HCT116 (cell line): ENCODE results near the gene LIMK2. TPM values are rescaled to one million over a fixed set of nuclear protein-coding genes. Genes with fewer than 3 reads are reported as not detected.

Experiments
- ATAC-seq: fragments of 200-7000 bp; cut with Tn5 transposase; 2 replicates; pipeline ENCODE4 v1.9.1; 2020; ENCODE audit warnings: mild to moderate bottlenecking, moderate library complexity
- BruUV-seq: library from RNA; stranded (reverse); fragments of 400-500 nt; replicated peaks from 2 replicates; lab custom pipeline; 2021; lab: Mats Ljungman, UMichigan
- CTCF ChIA-PET: fragments of 300-600 bp; sonication (Branson Sonifier 250); formaldehyde crosslinking; loops from one replicate; lab custom pipeline; 2021; ENCODE audit warnings: antibody characterized with exemption; lab: Charles Lee
- POLR2A ChIA-PET: fragments of 300-600, 350-600 bp; sonication (Branson Sonifier 250); formaldehyde crosslinking; loops from one replicate; lab custom pipeline; 2021; ENCODE audit warnings: antibody characterized with exemption; lab: Charles Lee
- RAD21 ChIA-PET, 2 experiments: fragments of 300-600 bp; sonication (Branson Sonifier 250); formaldehyde crosslinking; loops; one replicate each; lab custom pipeline; 2023; ENCODE audit warnings: low total read pairs in 2 of 2; ENCODE audit not compliant: uncharacterized antibody in 2 of 2, unreplicated experiment in 2 of 2, low non-redundant PET in 1 of 2; lab: Charles Lee
- DNase-seq: peaks from one replicate; pipeline ENCODE4 v3.0.0-alpha.2; 2010; ENCODE audit warnings: low read depth, low spot score
- H2AFZ ChIP-seq: fragments of 200-600 bp; shearing (Covaris generic), sonication (generic); 2 replicates; pipeline ENCODE4 v1.6.1; 2017; ENCODE audit warnings: low read depth, mixed run types, mixed read lengths, antibody characterized with exemption, low read length; ENCODE audit not compliant: poor library complexity, severe bottlenecking
- H3K27ac ChIP-seq: 2 replicates; pipeline ENCODE4 v1.5.1; 2012; ENCODE audit warnings: low read depth, low read length
- H3K27me3 ChIP-seq: fragments of 200-600 bp; sonication (generic); 2 replicates; pipeline ENCODE4 v1.6.1; 2016; ENCODE audit warnings: mixed run types, low read length, mixed read lengths; ENCODE audit not compliant: insufficient read depth
- H3K36me3 ChIP-seq, 2 experiments: fragments of 200-500 bp in 1 of 2; fragments of 200-600 bp in 1 of 2; sonication (Bioruptor generic) in 1 of 2; sonication (generic) in 1 of 2; 2 replicates each; pipeline versions ENCODE4 v1.5.1 to v1.6.1; 2014 to 2016; ENCODE audit warnings: low read length in 2 of 2, inconsistent platforms in 1 of 2, mixed read lengths in 1 of 2, mixed run types in 1 of 2; ENCODE audit not compliant: insufficient read depth in 2 of 2, control insufficient read depth in 1 of 2
- H3K4me1 ChIP-seq, 2 experiments: fragments of 200-600 bp in 1 of 2; sonication (generic) in 1 of 2; 2 replicates each; pipeline versions ENCODE4 v1.5.1 to v1.6.1; 2012 to 2017; ENCODE audit warnings: low read length in 2 of 2, inconsistent platforms in 1 of 2, mild to moderate bottlenecking in 1 of 2, mixed read lengths in 1 of 2, mixed run types in 1 of 2, moderate library complexity in 1 of 2; ENCODE audit not compliant: insufficient read depth in 2 of 2, control insufficient read depth in 1 of 2
- H3K4me2 ChIP-seq: fragments of 200-600 bp; sonication (generic); 2 replicates; pipeline ENCODE4 v1.6.1; 2017; ENCODE audit warnings: mixed run types, low read length, mixed read lengths
- H3K4me3 ChIP-seq, 2 experiments: fragments of 200-600 bp in 1 of 2; sonication (generic) in 1 of 2; replicated peaks in 1 of 2; 2 replicates each; pipeline ENCODE4 v1.5.1; 2011 to 2016; ENCODE audit warnings: low read length in 2 of 2, control low read depth in 1 of 2, low read depth in 1 of 2, mild to moderate bottlenecking in 1 of 2, mixed read lengths in 1 of 2, mixed run types in 1 of 2
- H3K79me2 ChIP-seq: fragments of 200-600 bp; sonication (generic); 2 replicates; pipeline ENCODE4 v1.6.1; 2017; ENCODE audit warnings: mild to moderate bottlenecking, mixed run types, low read length, moderate library complexity, mixed read lengths; ENCODE audit not compliant: insufficient read depth
- H3K9ac ChIP-seq: fragments of 200-600 bp; sonication (generic); 2 replicates; pipeline ENCODE4 v1.6.1; 2016; ENCODE audit warnings: low read length, mixed read lengths
- H3K9me2 ChIP-seq: fragments of 200-600 bp; sonication (generic), shearing (Covaris generic); 2 replicates; pipeline ENCODE4 v1.6.1; 2017; ENCODE audit warnings: mixed run types, mild to moderate bottlenecking, moderate library complexity; ENCODE audit not compliant: insufficient read depth
- H3K9me3 ChIP-seq, 2 experiments: fragments of 200-500 bp in 1 of 2; fragments of 200-600 bp in 1 of 2; sonication (Bioruptor generic) in 1 of 2; sonication (generic) in 1 of 2; 2 replicates each; pipeline ENCODE4 v1.6.1; 2014 to 2017; ENCODE audit warnings: low read length in 2 of 2, mixed read lengths in 2 of 2, inconsistent platforms in 1 of 2, low read depth in 1 of 2, mild to moderate bottlenecking in 1 of 2, mixed run types in 1 of 2, moderate library complexity in 1 of 2; ENCODE audit not compliant: control insufficient read depth in 1 of 2, insufficient read depth in 1 of 2
- H4K20me1 ChIP-seq: fragments of 200-600 bp; sonication (generic), shearing (Covaris generic); 2 replicates; pipeline ENCODE4 v1.6.1; 2017; ENCODE audit warnings: mixed run types, mild to moderate bottlenecking, moderate library complexity; ENCODE audit not compliant: insufficient read depth
- CBX3 ChIP-seq: IDR thresholded peaks from 2 replicates; pipeline ENCODE4 v1.6.1; 2012; ENCODE audit warnings: low read depth
- CEBPB ChIP-seq: IDR thresholded peaks from 2 replicates; pipeline ENCODE4 v1.6.1; 2012; ENCODE audit warnings: low read depth
- ELF1 ChIP-seq: IDR thresholded peaks from 2 replicates; pipeline ENCODE4 v1.6.1; 2012; ENCODE audit warnings: low read depth, borderline replicate concordance
- EZH2 ChIP-seq: fragments of 200-600 bp; sonication (generic); IDR thresholded peaks from 2 replicates; pipeline ENCODE4 v1.6.1; 2017; ENCODE audit warnings: antibody characterized with exemption, mixed run types
- EZH2phosphoT487 ChIP-seq: fragments of 200-600 bp; IDR thresholded peaks from 2 replicates; pipeline ENCODE4 v1.6.1; 2018; ENCODE audit warnings: antibody characterized with exemption, borderline replicate concordance
- FOSL1 ChIP-seq: IDR thresholded peaks from 2 replicates; pipeline ENCODE4 v1.6.1; 2012; ENCODE audit warnings: low read depth
- JUND ChIP-seq: IDR thresholded peaks from 2 replicates; pipeline ENCODE4 v1.6.1; 2012
- SIN3A ChIP-seq: IDR thresholded peaks from 2 replicates; pipeline ENCODE4 v1.6.1; 2012; ENCODE audit warnings: low read depth
- ZBTB33 ChIP-seq: IDR thresholded peaks from 2 replicates; pipeline ENCODE4 v1.6.1; 2011; ENCODE audit warnings: mild to moderate bottlenecking, low read length, moderate library complexity; ENCODE audit not compliant: insufficient replicate concordance; ENCODE audit errors: extremely low read depth
- ZFX ChIP-seq: fragments of 450-650 bp; IDR thresholded peaks from 2 replicates; pipeline ENCODE4 v1.6.1; 2017
- intact Hi-C: fragments of 100-400 bp; cut with micrococcal nuclease; formaldehyde crosslinking; loops from 2 replicates; pipeline ENCODE4 v1.10.0; 2022
- total RNA-seq: library from RNA; stranded (reverse); gene quantifications from one replicate; pipeline ENCODE4 v1.2.1, GENCODE V29; 2021; ENCODE audit not compliant: unreplicated experiment

Gene LIMK2
- total RNA-seq, 1 experiment from 2014 or later, result 21.9 TPM

GRCh38 chr22:31233001-31233400 lies 20.9 kb downstream of the LIMK2 start:
- ChIA-PET POLR2A (interaction anchor here (1.1 kb wide), 1 partner anchor 23 kb away, joined by 3 read pairs; no protein-coding TSS in a partner anchor), RAD21 (no interaction called here), CTCF (interaction anchor here (0.9 to 1.1 kb wide), 3 partner anchors 21 to 144 kb away, joined by 3 to 4 read pairs (median 4); partner anchors contain the start of gene LIMK2)
- H3K27me3 ChIP-seq, result no peaks in the 10 kb centered on the region
- DNase-seq (no peak), ATAC-seq (no peak)
- no peaks in the 10 kb centered on the region for H4K20me1 ChIP-seq
- H3K9ac ChIP-seq, result no peak overlapping the region
- H3K9me2 ChIP-seq, result no peaks in the 10 kb centered on the region
- no peaks in the 10 kb centered on the region for H3K9me3 ChIP-seq
- no TSS peak for BruUV-seq
- intact Hi-C loops, result loop anchor here (5.0 kb wide), 1 partner anchor 146 kb away; no protein-coding TSS in a partner anchor
- peaks cover 15% of the 10 kb centered on the region for H3K79me2 ChIP-seq
- no peak overlapping the region for H2AFZ ChIP-seq
- H3K36me3 ChIP-seq, result no peaks in the 10 kb centered on the region
- TF ChIP-seq ZBTB33 (no peak), EZH2 (no peak), CEBPB (no peak), CBX3 (no peak), ZFX (no peak), JUND (no peak), SIN3A (no peak), EZH2phosphoT487 (no peak), ELF1 (no peak), FOSL1 (no peak)
- TF ChIP-seq, all 23 proteins: peak for 0
- Histone ChIP-seq H3K4me3 (no peak overlapping the region), H3K27ac (no peak overlapping the region), H3K4me1 (peaks cover 0 to 6% of the 10 kb centered on the region in 2 experiments; a peak in 2 of 4 replicates), H3K4me2 (no peak overlapping the region)
